ENCODE data around the gene MBNL3. TPM values are rescaled to one million over a fixed set of nuclear protein-coding genes. Genes with fewer than 3 reads are reported as not detected.

The MBNL3 gene
- polyA plus RNA-seq, 10 donors, result 10.5 to 18.6 (median 14.4) TPM

- no peak for DNase-seq
These were observed 65.5 kb downstream of the MBNL3 start for GRCh38 chrX:132423323-132423722.

GRCh38 chrX:132415012-132415411 lies 73.8 kb downstream of the MBNL3 start:
- DNase-seq, result no peak

GRCh38 chrX:132414404-132414803 lies 74.4 kb downstream of the MBNL3 start:
- DNase-seq, result no peak

GRCh38 chrX:132413459-132413858 lies 75.4 kb downstream of the MBNL3 start:
- no peak for DNase-seq

- no peak for DNase-seq
These were observed 76.6 kb downstream of the MBNL3 start for GRCh38 chrX:132412208-132412607.

- DNase-seq, result no peak
These were observed 77.4 kb downstream of the MBNL3 start for GRCh38 chrX:132411310-132411977.

- no peak for DNase-seq
These were observed 78.9 kb downstream of the MBNL3 start for GRCh38 chrX:132409780-132410556.

GRCh38 chrX:132407691-132408090 lies 81.1 kb downstream of the MBNL3 start:
- no peak for DNase-seq

- no peak for DNase-seq
These were observed 82.7 kb downstream of the MBNL3 start for GRCh38 chrX:132406106-132406505.

- no peak for DNase-seq
These were observed 84.6 kb downstream of the MBNL3 start for GRCh38 chrX:132404266-132404665.

GRCh38 chrX:132401935-132402334 lies 86.9 kb downstream of the MBNL3 start:
- DNase-seq, result no peak

GRCh38 chrX:132400706-132401105 lies 88.1 kb downstream of the MBNL3 start:
- DNase-seq, result no peak

GRCh38 chrX:132395645-132396044 lies 93.2 kb downstream of the MBNL3 start:
- DNase-seq, result no peak

GRCh38 chrX:132395026-132395425 lies 93.8 kb downstream of the MBNL3 start:
- no peak for DNase-seq

GRCh38 chrX:132394591-132394990 lies 94.2 kb downstream of the MBNL3 start:
- no peak for DNase-seq

- DNase-seq, result no peak
These were observed 94.8 kb downstream of the MBNL3 start for GRCh38 chrX:132393992-132394391.

GRCh38 chrX:132393485-132393884 lies 95.4 kb downstream of the MBNL3 start:
- no peak for DNase-seq

- DNase-seq, result no peak
These were observed 95.8 kb downstream of the MBNL3 start for GRCh38 chrX:132393085-132393484.

- DNase-seq, result no peak
These were observed 98.0 kb downstream of the MBNL3 start for GRCh38 chrX:132390792-132391191.

GRCh38 chrX:132389480-132389879 lies 99.4 kb downstream of the MBNL3 start:
- DNase-seq, result no peak

GRCh38 chrX:132388371-132388770 lies 100.5 kb downstream of the MBNL3 start:
- no peak for DNase-seq

GRCh38 chrX:132384301-132384700 lies 104.5 kb downstream of the MBNL3 start:
- DNase-seq, result no peak

- no peak for DNase-seq
These were observed 106.8 kb downstream of the MBNL3 start for GRCh38 chrX:132382068-132382467.

GRCh38 chrX:132378281-132378680 lies 110.6 kb downstream of the MBNL3 start:
- DNase-seq, result no peak
